ENCODE data around the gene PICK1. TPM values are rescaled to one million over a fixed set of nuclear protein-coding genes. Genes with fewer than 3 reads are reported as not detected.
A peak's percentile ranks its signal among the peaks of the same experiment; 100 is the strongest.

PICK1 gene
- total and polyA plus RNA-seq, 2 of the 13 experiments (the other 11 are each of a cell fraction or from before 2014, with no cell fraction given): 19.3 to 25.3 TPM

- TF ChIP-seq ADNP (CRISPR knock-in tag; IDR thresholded peaks at IDR 0.05) (no peak), ZNF629 (CRISPR knock-in tag; conservative IDR thresholded peaks at IDR 0.05) (no peak), IKZF4 (CRISPR knock-in tag; IDR thresholded peaks at IDR 0.05; ENCODE audit: borderline replicate concordance, low read depth, not compliant biosample characterization) (no peak), ZNF430 (CRISPR knock-in tag; IDR thresholded peaks at IDR 0.05) (no peak), ZFP36 (IDR thresholded peaks at IDR 0.05; ENCODE audit: borderline replicate concordance, low read depth, low read length, partially characterized antibody) (no peak), ZBTB20 (CRISPR knock-in tag; IDR thresholded peaks at IDR 0.05; ENCODE audit: borderline replicate concordance, low read depth) (no peak; the same call in 1 of the 2 replicates), ZFP90 (CRISPR knock-in tag; IDR thresholded peaks at IDR 0.05; ENCODE audit: borderline replicate concordance) (no peak), GATAD2A (CRISPR knock-in tag; IDR thresholded peaks at IDR 0.05) (peak; percentile 66), SIN3A (IDR thresholded peaks at IDR 0.05; ENCODE audit: borderline replicate concordance, low read depth, low read length) (0 out of 2 replicates have a peak, but pooled peaks have one; percentile 62), ZBTB8A (CRISPR knock-in tag; IDR thresholded peaks at IDR 0.05; ENCODE audit: borderline replicate concordance, low read depth) (no peak), NR1H2 (CRISPR knock-in tag; IDR thresholded peaks at IDR 0.05; ENCODE audit: borderline replicate concordance, low read depth) (no peak), PHF20 (CRISPR knock-in tag; IDR thresholded peaks at IDR 0.05) (no peak), SETDB1 (CRISPR knock-in tag; IDR thresholded peaks at IDR 0.05; ENCODE audit: borderline replicate concordance) (no peak), HMG20A (CRISPR knock-in tag; IDR thresholded peaks at IDR 0.05; ENCODE audit: borderline replicate concordance) (peak; percentile 25; the same call in 1 of the 2 replicates), SNAPC5 (CRISPR knock-in tag; IDR thresholded peaks at IDR 0.05; ENCODE audit: borderline replicate concordance) (no peak), ZNF251 (CRISPR knock-in tag; IDR thresholded peaks at IDR 0.05) (no peak), GATA4 (IDR thresholded peaks at IDR 0.05; ENCODE audit: borderline replicate concordance, low read depth) (no peak), TFE3 (CRISPR knock-in tag; IDR thresholded peaks at IDR 0.05) (peak; percentile 26; the same call in 1 of the 2 replicates), ATAD3A (CRISPR knock-in tag; IDR thresholded peaks at IDR 0.05) (no peak), BCL6 (CRISPR knock-in tag; IDR thresholded peaks at IDR 0.05) (peak; percentile 79)
- TF ChIP-seq, protein P1, sequence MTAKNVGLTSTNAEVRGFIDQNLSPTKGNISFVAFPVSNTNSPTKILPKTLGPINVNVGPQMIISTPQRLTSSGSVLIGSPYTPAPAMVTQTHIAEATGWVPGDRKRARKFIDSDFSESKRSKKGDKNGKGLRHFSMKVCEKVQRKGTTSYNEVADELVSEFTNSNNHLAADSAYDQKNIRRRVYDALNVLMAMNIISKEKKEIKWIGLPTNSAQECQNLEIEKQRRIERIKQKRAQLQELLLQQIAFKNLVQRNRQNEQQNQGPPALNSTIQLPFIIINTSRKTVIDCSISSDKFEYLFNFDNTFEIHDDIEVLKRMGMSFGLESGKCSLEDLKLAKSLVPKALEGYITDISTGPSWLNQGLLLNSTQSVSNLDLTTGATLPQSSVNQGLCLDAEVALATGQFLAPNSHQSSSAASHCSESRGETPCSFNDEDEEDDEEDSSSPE (CRISPR knock-in tag; IDR thresholded peaks at IDR 0.05): no peak; the same call in 1 of the 2 replicates
- TF ChIP-seq, protein P2, sequence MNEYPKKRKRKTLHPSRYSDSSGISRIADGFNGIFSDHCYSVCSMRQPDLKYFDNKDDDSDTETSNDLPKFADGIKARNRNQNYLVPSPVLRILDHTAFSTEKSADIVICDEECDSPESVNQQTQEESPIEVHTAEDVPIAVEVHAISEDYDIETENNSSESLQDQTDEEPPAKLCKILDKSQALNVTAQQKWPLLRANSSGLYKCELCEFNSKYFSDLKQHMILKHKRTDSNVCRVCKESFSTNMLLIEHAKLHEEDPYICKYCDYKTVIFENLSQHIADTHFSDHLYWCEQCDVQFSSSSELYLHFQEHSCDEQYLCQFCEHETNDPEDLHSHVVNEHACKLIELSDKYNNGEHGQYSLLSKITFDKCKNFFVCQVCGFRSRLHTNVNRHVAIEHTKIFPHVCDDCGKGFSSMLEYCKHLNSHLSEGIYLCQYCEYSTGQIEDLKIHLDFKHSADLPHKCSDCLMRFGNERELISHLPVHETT (CRISPR knock-in tag; conservative IDR thresholded peaks at IDR 0.05): no peak
- TF ChIP-seq, protein P3, sequence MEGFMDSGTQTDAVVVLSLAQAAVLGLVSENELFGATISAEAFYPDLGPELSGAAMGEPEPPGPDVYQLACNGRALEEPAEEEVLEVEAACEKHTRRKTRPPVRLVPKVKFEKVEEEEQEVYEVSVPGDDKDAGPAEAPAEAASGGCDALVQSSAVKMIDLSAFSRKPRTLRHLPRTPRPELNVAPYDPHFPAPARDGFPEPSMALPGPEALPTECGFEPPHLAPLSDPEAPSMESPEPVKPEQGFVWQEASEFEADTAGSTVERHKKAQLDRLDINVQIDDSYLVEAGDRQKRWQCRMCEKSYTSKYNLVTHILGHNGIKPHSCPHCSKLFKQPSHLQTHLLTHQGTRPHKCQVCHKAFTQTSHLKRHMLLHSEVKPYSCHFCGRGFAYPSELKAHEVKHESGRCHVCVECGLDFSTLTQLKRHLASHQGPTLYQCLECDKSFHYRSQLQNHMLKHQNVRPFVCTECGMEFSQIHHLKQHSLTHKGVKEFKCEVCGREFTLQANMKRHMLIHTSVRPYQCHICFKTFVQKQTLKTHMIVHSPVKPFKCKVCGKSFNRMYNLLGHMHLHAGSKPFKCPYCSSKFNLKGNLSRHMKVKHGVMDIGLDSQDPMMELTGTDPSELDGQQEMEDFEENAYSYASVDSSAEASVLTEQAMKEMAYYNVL (CRISPR knock-in tag; IDR thresholded peaks at IDR 0.05; ENCODE audit: borderline replicate concordance): peak; percentile 32; the same call in 1 of the 2 replicates
Measured at GRCh38 chr22:38107692-38108515, 50.7 kb downstream of the PICK1 start (continued).

Measured in HepG2 (cell line).